Activated naive CD4-positive, alpha-beta T cell treated with anti-CD3 and anti-CD28 coated beads, Interleukin-2, amount 10 ng/mL, durations not matched to agents 7 days and 5 days (primary cell): ENCODE data around the gene AFMID.
"Not testable (repeated sequence)": the region's sequence is repeated elsewhere in the genome, so short reads cannot be mapped to it uniquely, and the experiment has no call there.

Experiments used
- CTCF ChIA-PET: fragments of 350-600 bp; sonication (Branson Sonifier 250); formaldehyde crosslinking; loops from one replicate; lab custom pipeline; 2021; ENCODE audit warnings: antibody characterized with exemption; lab: Charles Lee
- DNase-seq: peaks from one replicate; pipeline ENCODE4 v3.0.0-alpha.2; 2020
- H3K27ac Mint-ChIP-seq: one replicate; pipeline ENCODE4 v1.8.0; 2021; ENCODE audit warnings: mild to moderate bottlenecking, moderate library complexity, mixed read lengths
- H3K27me3 Mint-ChIP-seq: one replicate; pipeline ENCODE4 v1.8.0; 2021; ENCODE audit warnings: mild to moderate bottlenecking, mixed read lengths
- H3K36me3 Mint-ChIP-seq: one replicate; pipeline ENCODE4 v1.8.0; 2021; ENCODE audit warnings: mixed read lengths
- H3K4me1 Mint-ChIP-seq: one replicate; pipeline ENCODE4 v1.8.0; 2021; ENCODE audit warnings: mixed read lengths
- H3K4me3 Mint-ChIP-seq: one replicate; pipeline ENCODE4 v1.8.0; 2021; ENCODE audit warnings: mild to moderate bottlenecking, moderate library complexity, mixed read lengths
- H3K9me3 Mint-ChIP-seq: one replicate; pipeline ENCODE4 v1.8.0; 2021; ENCODE audit warnings: mixed read lengths

Gene AFMID

DNA sequence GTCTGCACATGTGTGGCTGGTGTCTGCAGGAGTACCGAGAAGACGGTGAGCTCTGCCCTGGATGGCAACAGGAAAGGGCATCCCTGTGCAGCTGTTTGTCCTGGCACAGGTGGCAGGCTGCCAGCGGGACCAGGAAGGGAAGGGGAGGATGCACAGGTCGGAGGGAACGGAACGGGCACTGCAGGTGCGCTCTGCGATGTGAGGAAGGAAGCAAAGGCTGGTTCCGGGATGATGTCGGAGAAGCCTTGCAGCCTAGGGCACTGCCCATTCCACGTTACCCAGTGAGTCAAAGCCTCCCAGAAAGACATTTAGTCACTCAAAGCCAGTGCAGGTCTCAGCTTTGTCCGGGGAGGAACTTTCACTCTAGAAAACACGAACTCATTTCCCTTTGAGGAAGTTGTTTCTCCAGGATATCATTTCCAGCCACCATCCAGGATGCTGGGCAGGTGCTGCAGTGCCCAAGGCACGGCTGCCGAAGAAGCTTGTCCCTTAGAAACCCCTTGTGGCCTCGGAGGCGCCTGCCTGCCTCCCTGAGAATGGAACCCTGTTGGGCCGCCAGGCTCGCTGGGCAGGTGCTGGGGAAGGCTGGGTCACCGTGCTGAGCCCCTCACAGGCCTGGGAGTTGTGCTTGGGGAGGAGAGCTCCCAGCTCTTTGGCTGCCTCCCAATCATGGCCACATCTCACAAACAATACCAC, 39.7 kb downstream of the AFMID start:
- peaks cover 32% of the 10 kb centered on the region for H3K36me3 Mint-ChIP-seq
- H3K27me3 Mint-ChIP-seq = peaks cover 58% of the 10 kb centered on the region
- H3K4me3 Mint-ChIP-seq = no peak overlapping the region
- CTCF ChIA-PET = no interaction called here
- no peak overlapping the region for H3K27ac Mint-ChIP-seq
- H3K9me3 Mint-ChIP-seq = no peaks in the 10 kb centered on the region
- peaks cover 6% of the 10 kb centered on the region for H3K4me1 Mint-ChIP-seq
- no peak for DNase-seq

DNA sequence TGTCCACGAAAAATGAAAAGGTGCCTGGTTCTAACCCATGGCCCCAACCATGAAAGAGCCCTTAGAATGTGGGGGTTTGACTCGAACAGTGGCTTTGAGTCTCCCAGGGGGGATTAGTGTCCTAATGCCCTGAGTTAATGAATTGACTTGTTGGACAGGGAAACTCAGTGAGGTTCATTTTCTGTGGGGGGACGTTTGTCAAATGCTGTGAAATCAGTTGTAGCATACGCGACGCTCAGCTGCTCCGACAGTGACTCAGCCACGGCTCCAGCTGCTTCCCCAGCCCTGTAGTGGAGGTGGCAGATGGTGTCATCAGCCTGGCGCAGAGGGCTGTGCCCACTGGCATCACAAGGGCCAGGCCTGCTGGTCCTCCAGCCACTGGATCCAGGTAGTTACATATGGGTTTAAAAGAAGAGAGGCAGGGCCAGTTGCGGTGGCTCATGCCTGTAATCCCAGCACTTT, 40.3 kb downstream of the AFMID start:
- no peak for DNase-seq
- Mint-ChIP-seq H3K27ac (no peak overlapping the region), H3K4me1 (peaks cover 10% of the 10 kb centered on the region), H3K36me3 (peaks cover 32% of the 10 kb centered on the region), H3K9me3 (no peaks in the 10 kb centered on the region), H3K27me3 (peaks cover 64% of the 10 kb centered on the region), H3K4me3 (no peak overlapping the region)
- CTCF ChIA-PET = no interaction called here

DNA sequence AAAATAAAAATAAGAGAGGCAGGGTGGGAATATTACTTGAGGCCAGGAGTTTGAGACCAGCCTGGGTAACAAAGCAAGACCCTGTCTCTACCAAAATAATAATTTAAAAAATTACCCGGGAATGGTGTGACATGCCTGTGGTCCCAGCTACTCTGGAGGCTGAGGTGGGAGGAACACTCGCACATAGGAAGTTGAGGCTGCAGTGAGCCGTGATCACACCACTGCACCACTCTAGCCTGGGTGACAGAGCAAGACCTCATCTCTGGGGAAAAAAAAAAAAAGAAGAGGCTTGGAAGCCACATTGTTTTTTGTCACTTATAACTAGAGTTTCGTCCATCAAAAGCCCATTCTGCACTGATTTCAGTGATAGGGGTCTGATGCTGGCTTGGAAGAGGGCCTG, 41.0 kb downstream of the AFMID start:
- DNase-seq = no peak
- Mint-ChIP-seq H3K27ac (no peak overlapping the region), H3K4me3 (no peak overlapping the region), H3K4me1 (peaks cover 12% of the 10 kb centered on the region), H3K27me3 (peaks cover 71% of the 10 kb centered on the region), H3K9me3 (no peaks in the 10 kb centered on the region), H3K36me3 (peaks cover 26% of the 10 kb centered on the region)
- CTCF ChIA-PET = interaction anchor here (0.6 to 0.7 kb wide), 2 partner anchors 59 to 144 kb away, joined by 3 read pairs; no protein-coding TSS in a partner anchor

DNA sequence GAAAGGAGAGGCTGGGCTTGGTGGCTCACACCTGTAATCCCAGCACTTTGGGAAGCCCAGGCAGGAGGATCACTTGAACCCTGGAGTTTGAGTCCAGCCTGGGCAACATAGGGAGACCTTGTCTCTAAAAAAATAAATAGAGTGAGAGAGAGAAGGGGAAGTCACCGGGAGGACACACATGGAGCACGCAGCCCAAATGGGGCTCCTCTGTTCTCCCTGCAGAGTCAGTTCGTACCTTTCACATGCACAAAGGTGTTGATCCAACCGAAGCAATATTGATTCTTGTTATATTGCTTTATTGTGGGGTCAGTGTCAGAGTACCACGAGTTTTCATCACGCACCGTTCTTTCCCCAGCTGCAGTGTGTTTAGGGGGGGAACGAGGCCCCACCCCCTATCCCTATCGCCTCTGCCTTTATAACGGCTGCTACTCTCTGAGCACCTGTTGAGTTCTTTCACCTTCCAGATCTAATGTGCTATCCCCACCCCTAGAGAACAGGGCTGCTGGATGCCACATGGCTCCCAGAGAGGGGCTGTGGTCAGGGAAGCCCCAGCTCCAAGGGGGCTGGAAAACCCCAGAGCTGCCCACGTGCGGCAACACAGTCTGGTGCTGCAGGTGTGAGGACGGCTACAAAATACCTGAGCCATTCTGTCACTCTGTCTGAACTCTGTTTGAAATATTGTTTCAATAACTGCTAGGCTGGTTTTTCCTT, 43.2 kb downstream of the AFMID start:
- peaks cover 88% of the 10 kb centered on the region for H3K27me3 Mint-ChIP-seq

DNA sequence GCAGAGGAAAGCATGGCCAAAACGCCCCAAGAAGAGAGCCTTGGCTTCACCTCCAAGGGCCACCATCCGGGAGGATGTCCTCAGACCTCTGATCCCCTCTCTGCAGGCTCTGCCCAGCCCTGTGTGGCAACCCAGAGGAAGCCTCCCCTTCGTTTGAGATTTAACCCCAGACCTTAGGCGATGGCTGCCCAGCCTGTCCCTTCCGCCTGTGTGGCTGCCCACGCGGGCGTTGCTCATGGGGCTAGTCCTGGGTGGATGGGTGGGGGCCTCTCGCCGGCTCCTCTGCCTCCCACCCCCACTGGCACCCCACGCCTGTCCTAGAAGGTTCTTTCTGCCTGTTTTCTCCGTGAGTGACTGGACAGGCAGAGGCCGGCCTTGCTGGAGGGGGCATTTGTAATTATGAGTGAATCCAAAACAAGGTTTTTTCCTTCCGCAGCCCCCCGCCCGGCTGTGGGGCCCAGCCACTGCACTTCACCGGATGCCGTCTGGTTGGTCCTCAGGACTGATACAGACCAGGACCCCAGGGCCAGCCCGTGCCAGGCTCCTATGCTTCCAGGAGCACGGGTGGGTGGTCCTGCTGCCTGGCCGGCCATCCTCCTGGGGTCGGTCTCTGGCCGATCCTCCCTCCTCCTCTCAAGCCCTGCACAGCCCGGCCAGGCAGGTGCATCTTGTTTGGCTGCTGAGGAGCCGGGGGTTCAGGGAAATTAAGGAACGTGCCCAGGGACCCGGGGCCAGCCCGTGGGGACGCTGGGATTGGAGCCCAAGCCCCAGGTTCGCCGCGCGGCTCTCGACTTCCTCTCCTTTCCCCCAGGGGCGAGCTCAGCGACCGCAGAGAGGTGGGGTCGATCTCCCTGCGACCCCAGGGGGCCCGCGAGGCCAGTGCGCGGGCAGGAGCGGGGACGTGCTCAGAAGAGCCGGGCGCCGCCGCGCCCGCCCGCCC, 44.1 kb downstream of the AFMID start, which contains the start of gene TMEM235:
Gene TMEM235 (plus strand): TSS at position 636 of the 940 bp plus-strand sequence. CDS start 393 bp downstream, outside the sequence.
- CTCF ChIA-PET = interaction anchor here (1.0 kb wide), 1 partner anchor 16 kb away, joined by 4 read pairs; no protein-coding TSS in a partner anchor
- Mint-ChIP-seq H3K4me3 (no peak within 1 kb of the TSS), H3K27me3 (peaks cover 86% of the 10 kb centered on the region), H3K36me3 (peaks cover under 1% of the 10 kb centered on the region), H3K27ac (no peak within 1 kb of the TSS), H3K9me3 (no peaks in the 10 kb centered on the region), H3K4me1 (peaks cover 11% of the 10 kb centered on the region)
- DNase-seq = no peak

More for the DNA sequence above, 43.2 kb downstream of the AFMID start:
- Mint-ChIP-seq H3K4me1 (peaks cover 12% of the 10 kb centered on the region), H3K9me3 (no peaks in the 10 kb centered on the region), H3K36me3 (peaks cover 6% of the 10 kb centered on the region), H3K4me3 (no peak overlapping the region), H3K27ac (no peak overlapping the region)
- no peak for DNase-seq
- CTCF ChIA-PET = no interaction called here

DNA sequence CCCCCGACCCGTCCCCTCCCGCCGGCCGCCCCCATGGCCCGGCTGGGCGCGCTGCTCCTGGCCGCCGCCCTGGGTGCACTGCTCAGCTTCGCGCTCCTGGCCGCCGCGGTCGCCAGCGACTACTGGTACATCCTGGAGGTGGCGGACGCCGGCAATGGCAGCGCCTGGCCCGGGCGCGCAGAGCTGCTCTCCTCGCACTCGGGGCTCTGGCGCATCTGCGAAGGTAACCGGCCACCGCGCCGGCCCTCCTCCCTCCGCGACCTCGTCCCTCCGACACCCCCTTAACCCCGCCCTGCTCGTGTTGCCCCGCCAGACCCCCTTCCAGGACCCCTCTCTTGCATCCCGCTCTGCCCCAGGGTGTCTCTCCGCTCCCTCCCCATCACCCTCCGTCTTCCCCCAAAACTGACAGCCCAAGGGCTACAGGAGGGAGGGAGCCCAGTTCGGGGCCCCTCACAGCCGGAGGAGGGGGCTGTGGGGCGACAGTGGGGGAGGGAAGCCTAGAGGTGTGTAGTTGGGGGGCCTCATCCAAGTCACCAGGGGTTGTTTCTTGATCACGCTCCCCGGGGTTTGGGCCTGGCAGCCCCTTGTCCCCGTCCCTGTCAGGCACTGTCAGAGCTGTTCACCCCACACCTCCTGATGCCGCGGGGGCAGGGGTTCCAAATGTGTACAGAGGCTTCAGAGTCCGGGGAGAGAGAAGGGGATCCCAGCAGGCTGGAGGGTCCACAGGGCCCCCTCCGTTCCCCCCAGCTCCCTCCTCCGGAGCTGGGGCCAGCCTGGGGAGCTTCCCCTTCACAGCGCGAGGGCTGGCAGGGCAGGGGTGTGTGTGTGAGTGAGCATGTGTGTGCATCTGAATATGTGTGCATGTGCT, 45.1 kb downstream of the AFMID start:
- Mint-ChIP-seq H3K36me3 (no peaks in the 10 kb centered on the region), H3K27me3 (peaks cover 84% of the 10 kb centered on the region), H3K9me3 (no peaks in the 10 kb centered on the region), H3K27ac (no peak overlapping the region), H3K4me3 (no peak overlapping the region), H3K4me1 (peaks cover 6% of the 10 kb centered on the region)
- CTCF ChIA-PET = interaction anchor here (1.0 kb wide), 1 partner anchor 15 kb away, joined by 4 read pairs; no protein-coding TSS in a partner anchor
- DNase-seq = peak; percentile 63

DNA sequence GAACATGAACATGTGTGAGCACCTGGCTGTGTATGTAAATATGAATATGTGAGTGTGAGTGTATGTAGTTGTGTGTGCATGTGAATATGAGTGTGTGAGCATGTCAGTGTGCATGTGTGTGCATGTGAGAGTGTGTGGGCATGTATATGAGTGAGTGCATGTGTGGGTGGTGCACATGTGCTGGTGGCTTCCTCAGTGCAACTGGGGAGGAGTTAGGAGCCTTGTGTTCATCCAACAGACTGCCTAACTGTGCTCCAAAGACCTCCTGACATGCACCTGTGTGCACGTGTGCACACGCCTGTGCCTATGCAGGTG, 45.7 kb downstream of the AFMID start:
- CTCF ChIA-PET = no interaction called here
- Mint-ChIP-seq H3K4me3 (no peak overlapping the region), H3K4me1 (peaks cover 6% of the 10 kb centered on the region), H3K27me3 (peaks cover 84% of the 10 kb centered on the region), H3K27ac (no peak overlapping the region), H3K9me3 (no peaks in the 10 kb centered on the region), H3K36me3 (no peaks in the 10 kb centered on the region)
- DNase-seq = no peak

DNA sequence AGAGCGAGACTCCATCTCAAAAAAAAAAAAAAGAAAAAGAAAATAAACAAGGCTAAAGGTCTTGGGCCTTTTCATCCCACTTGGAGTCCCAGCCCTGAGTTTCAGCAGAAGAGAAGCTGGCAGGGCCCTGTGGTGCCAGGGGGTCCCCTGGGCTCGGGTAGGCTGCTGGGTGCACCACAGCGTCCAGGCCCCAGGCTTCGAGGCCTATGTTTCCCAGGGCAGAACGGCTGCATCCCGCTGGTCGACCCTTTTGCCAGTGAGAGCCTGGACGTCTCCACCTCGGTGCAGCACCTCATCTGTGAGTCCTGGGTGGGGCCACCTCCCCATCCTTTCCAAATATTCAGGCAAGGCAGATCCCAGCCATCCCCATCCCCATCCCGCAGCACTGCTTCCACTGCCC, 46.5 kb downstream of the AFMID start:
- H3K4me1 Mint-ChIP-seq = peaks cover 6% of the 10 kb centered on the region
- no peak overlapping the region for H3K27ac Mint-ChIP-seq
- no peak overlapping the region for H3K4me3 Mint-ChIP-seq
- H3K27me3 Mint-ChIP-seq = peaks cover 84% of the 10 kb centered on the region
- H3K36me3 Mint-ChIP-seq = no peaks in the 10 kb centered on the region
- H3K9me3 Mint-ChIP-seq = no peaks in the 10 kb centered on the region
- no peak for DNase-seq
- CTCF ChIA-PET = no interaction called here

DNA sequence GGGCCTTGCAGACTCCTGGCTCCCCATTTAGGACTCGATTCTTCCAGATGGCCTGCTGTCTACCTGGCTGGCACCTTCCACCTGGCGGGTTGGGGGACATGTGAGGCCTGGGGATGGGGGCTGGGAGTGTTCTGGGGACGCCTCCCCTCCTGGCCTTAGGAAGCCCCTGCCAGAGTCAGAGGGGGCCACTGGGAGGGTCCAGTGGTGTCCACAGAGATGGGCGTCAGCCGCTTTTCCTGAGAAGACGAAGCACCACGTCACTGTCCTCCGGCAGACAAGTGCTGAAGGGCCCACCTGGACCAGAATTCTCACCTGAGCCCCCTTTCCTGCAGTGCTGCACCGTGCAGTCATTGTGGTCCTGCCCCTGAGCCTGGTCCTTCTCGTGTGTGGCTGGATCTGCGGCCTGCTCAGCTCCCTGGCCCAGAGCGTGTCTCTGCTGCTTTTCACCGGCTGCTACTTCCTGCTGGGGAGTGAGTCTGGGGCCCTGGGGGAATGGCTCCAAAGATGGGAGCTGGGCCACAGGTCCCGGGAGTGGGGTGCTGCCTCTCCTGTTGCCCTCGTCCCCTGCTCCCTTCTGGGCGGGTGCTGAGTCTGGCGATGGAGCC, 47.2 kb downstream of the AFMID start:
- no peak for DNase-seq
- Mint-ChIP-seq H3K27me3 (peaks cover 78% of the 10 kb centered on the region), H3K27ac (no peak overlapping the region), H3K4me3 (no peak overlapping the region), H3K4me1 (peaks cover 6% of the 10 kb centered on the region), H3K9me3 (no peaks in the 10 kb centered on the region), H3K36me3 (no peaks in the 10 kb centered on the region)
- CTCF ChIA-PET = no interaction called here

DNA sequence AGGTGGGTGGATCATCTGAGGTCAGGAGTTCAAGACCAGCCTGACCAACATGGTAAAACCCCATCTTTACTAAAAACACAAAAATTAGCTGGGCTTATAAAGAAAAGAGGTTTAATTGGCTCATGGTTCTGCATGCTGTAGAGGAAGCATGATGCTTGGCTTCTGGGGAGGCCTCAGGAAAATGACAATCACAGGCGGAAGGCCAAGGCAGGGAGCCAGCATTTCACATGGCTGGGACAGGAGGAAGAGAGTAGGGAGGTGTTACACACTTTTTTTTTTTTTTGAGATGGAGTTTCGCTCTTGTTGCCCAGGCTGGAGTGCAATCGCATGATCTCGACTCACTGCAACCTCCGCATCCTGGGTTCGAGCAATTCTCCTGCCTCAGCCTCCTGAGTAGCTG, 47.9 kb downstream of the AFMID start:
- DNase-seq, H3K4me3 Mint-ChIP-seq, H3K36me3 Mint-ChIP-seq, H3K4me1 Mint-ChIP-seq, CTCF ChIA-PET, H3K9me3 Mint-ChIP-seq, H3K27ac Mint-ChIP-seq: not testable (repeated sequence)
- H3K27me3 Mint-ChIP-seq = peaks cover 75% of the 10 kb centered on the region

DNA sequence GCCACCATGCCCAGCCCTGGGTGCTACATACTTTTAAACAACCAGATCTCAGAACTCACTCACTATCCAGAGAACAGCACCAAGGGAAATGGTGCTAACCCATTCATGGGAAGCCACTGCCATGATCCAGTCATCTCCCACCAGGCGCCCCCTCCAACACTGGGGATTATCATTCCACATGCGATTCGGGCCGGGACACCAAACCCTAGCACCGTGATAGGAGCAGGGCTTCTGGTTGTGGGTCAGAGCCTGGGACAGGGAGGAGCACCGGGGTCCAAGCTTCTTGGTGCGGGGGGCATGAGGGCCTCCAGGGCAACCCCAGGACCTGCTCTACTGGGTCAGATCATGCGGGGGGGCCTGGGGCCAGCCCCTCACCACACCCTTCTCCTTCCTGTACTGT, 48.7 kb downstream of the AFMID start:
- DNase-seq = no peak
- no peaks in the 10 kb centered on the region for H3K9me3 Mint-ChIP-seq
- H3K27ac Mint-ChIP-seq = no peak overlapping the region
- no peaks in the 10 kb centered on the region for H3K36me3 Mint-ChIP-seq
- H3K27me3 Mint-ChIP-seq = peaks cover 68% of the 10 kb centered on the region
- CTCF ChIA-PET = interaction anchor here (3.2 kb wide), 1 partner anchor 15 kb away, joined by 14 read pairs; no protein-coding TSS in a partner anchor
- H3K4me3 Mint-ChIP-seq = no peak overlapping the region
- H3K4me1 Mint-ChIP-seq = peaks cover 6% of the 10 kb centered on the region

DNA sequence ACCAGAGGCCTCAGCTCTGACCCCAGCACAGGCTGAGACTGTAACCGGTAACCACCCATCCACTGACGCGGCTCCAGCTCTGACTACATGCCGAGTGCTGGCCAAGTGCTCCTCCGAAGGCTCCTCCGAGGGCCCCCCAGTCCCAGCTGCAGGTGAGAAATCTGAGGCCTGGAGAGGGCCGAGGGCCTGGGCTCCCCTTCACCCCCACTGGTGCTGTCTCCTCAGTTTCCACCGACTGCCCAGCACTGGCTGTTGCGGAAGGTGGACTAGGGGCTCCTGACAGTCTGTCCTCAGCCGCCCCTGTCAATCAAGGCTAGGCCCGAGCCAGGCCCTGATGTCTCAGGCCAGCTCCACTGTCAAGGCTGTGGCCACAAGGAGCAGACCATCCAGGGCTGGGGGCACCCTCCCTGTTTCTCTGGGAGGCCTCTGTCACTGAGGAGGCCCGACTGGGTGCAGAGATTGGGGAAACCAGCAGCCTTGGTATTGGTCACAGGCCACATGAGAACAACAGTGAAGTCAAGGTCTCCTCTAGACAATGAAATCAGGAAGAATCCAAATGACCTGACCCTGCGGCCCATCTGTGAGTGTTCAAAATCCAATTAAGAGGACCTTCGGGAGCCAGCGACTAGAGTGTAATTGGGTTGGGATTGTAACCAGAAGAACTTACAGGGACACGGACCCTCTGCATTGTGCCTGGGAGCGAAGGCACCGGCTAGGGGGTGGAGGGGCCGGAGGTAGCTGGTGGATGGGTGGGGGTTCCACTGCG, 49.4 kb downstream of the AFMID start:
- Mint-ChIP-seq H3K27me3 (peaks cover 62% of the 10 kb centered on the region), H3K36me3 (no peaks in the 10 kb centered on the region), H3K4me3 (no peak overlapping the region), H3K9me3 (no peaks in the 10 kb centered on the region), H3K27ac (no peak overlapping the region), H3K4me1 (peaks cover 6% of the 10 kb centered on the region)
- CTCF ChIA-PET = interaction anchor here (3.2 kb wide), 1 partner anchor 14 kb away, joined by 14 read pairs; no protein-coding TSS in a partner anchor
- DNase-seq = no peak
